K562 treated with DMSO at 1 percent for 12 hours (cell line): ENCODE data around the gene FAM149A. TPM values are rescaled to one million over a fixed set of nuclear protein-coding genes. Genes with fewer than 3 reads are reported as not detected.

Source experiments
- total RNA-seq: library from RNA; unstranded; fragments of 300-600 nt; gene quantifications from 2 replicates; pipeline ENCODE4 v1.2.3, GENCODE V29; 2022; ENCODE audit not compliant: insufficient read depth

FAM149A gene
- total RNA-seq: not detected in 2 replicates

GRCh38 chr4:186104114-186104889 lies at the start of gene FAM149A:
FAM149A (plus strand) TSS chr4:186104704.

DNA sequence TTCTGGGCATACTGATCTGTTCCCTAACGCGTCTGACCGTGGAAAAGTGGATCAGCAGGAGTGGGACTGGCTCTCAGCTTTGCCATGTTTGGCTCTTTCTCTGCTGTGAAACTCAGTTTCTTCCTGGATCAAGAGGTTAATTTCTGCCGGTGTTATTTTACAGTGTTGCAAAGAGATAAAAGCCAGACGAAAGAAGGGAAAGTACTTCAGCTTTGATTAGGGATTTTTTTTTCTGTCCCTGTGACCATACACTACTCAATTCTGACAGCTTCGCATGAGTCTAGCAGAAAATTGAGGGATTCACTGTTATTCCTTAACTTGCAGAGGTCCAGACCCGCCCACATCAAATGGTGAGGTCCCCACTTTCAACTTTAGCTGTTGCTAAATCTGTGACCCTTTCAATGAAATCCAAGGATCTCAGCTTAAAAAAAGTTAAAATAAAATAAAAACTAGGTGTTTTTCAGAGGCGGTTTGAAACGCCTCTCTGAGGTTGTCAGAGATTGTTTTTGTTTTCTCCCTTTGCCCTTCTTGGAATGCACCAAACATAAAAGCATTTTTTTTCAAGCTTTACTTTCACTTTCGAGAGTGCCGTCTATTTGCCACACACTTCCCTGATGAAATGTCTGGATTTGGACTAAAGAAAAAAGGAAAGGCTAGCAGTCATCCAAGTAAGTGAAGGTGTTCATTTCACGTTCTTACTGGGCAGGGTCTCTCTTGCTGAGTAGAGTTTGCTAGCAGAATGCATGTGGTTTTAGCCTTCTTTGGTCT lies 35.7 kb upstream of the FAM149A start, which contains the start of gene TLR3:
TSS of gene TLR3 (plus strand) at position 576 of the 768 bp plus-strand sequence. CDS start 7,464 bp downstream, outside the sequence.

DNA sequence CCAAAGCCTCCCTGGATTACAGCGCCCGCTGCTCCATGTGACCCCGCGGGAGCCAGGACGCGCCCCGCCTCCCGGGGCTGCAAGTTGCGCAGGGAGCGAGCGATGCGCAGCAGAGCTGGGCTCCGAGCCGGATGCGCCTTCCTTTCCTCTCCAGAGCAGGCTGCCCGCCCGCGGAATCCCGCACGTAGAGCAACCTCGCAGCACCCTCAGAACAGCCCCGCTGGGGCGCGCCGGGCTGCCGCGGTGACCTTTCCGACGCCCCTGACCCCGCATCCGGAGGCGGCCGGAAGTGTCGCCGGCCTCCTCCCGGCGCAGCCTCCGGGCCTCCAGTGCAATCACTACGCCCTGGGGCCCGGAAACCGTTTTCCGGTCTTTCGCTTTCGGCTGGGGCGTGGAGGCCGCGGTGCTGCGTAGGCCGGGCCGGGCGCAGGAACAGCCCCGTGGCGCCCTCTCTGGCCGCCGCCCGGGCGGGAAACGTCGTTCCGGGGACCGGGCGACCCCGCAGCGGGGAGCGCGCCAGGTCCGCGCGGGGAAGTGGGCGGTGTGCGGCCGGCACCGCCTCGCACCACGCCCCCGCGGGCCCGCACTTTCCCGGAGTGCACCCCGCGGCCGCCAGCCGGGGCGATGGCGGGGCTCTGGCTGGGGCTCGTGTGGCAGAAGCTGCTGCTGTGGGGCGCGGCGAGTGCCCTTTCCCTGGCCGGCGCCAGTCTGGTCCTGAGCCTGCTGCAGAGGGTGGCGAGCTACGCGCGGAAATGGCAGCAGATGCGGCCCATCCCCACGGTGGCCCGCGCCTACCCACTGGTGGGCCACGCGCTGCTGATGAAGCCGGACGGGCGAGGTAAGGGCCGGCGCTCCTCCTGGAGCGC lies 86.9 kb downstream of the FAM149A start, which contains the start of gene CYP4V2:
TSS of gene CYP4V2 (plus strand) at position 368 of the 866 bp plus-strand sequence. CDS start at position 625, 257 bp downstream.

Other genes with a start within 250 kb of the FAM149A start
- 0.35 TPM in 1 of 2 replicates, not detected in the other for gene TLR3, start 35.5 kb upstream of the FAM149A start, total RNA-seq
- 3.3 and 8.8 TPM in 2 replicates for gene CYP4V2, start 86.9 kb downstream of the FAM149A start, total RNA-seq
- gene KLKB1, start 122.8 kb downstream of the FAM149A start, total RNA-seq: not detected in 2 replicates
- gene F11, start 161.5 kb downstream of the FAM149A start, total RNA-seq: not detected in 2 replicates